WTC11 (cell line): ENCODE data around the gene SPINK2. TPM values are rescaled to one million over a fixed set of nuclear protein-coding genes. Genes with fewer than 3 reads are reported as not detected.

Experiments
- ATAC-seq: fragments of 200-7000 bp; cut with Tn5 transposase; 2 replicates; pipeline ENCODE4 v1.10.0; 2021; ENCODE audit warnings: mild to moderate bottlenecking, moderate library complexity
- CTCF ChIA-PET: fragments of 300-600 bp; sonication (Branson Sonifier 250); formaldehyde crosslinking; loops from one replicate; lab custom pipeline; 2021; ENCODE audit warnings: antibody characterized with exemption; lab: Charles Lee
- POLR2A ChIA-PET: fragments of 350-600 bp; sonication (Branson Sonifier 250); formaldehyde crosslinking; loops from one replicate; lab custom pipeline; 2021; ENCODE audit warnings: antibody characterized with exemption; lab: Charles Lee
- DNase-seq: peaks from one replicate; pipeline ENCODE4 v3.0.0; 2021; ENCODE audit warnings: low spot score
- H3K27ac Mint-ChIP-seq: 2 replicates; pipeline ENCODE4 v1.8.0; 2021; ENCODE audit warnings: mixed read lengths
- H3K27me3 Mint-ChIP-seq: 2 replicates; pipeline ENCODE4 v1.8.0; 2021; ENCODE audit warnings: low read depth, mild to moderate bottlenecking, moderate library complexity, mixed read lengths
- H3K36me3 Mint-ChIP-seq: 2 replicates; pipeline ENCODE4 v1.8.0; 2021; ENCODE audit warnings: mixed read lengths
- H3K4me1 Mint-ChIP-seq: 2 replicates; pipeline ENCODE4 v1.8.0; 2022; ENCODE audit warnings: mixed read lengths
- H3K4me3 Mint-ChIP-seq: 2 replicates; pipeline ENCODE4 v1.8.0; 2021; ENCODE audit warnings: mild to moderate bottlenecking, moderate library complexity, mixed read lengths
- H3K9me3 Mint-ChIP-seq: 2 replicates; pipeline ENCODE4 v1.8.0; 2021; ENCODE audit warnings: mixed read lengths
- ATF2 ChIP-seq: sonication (generic); formaldehyde crosslinking; IDR thresholded peaks from 2 replicates; pipeline ENCODE4 v1.8.1; 2022; ENCODE audit warnings: low read depth, missing genetic modification reagents, borderline replicate concordance
- FOXP1 ChIP-seq: sonication (generic); formaldehyde crosslinking; IDR thresholded peaks from 2 replicates; pipeline ENCODE4 v1.8.0; 2022; ENCODE audit warnings: missing genetic modification reagents, mild to moderate bottlenecking, moderate library complexity, borderline replicate concordance
- FOXP4 ChIP-seq: sonication (generic); formaldehyde crosslinking; IDR thresholded peaks from 2 replicates; pipeline ENCODE4 v1.8.0; 2022; ENCODE audit warnings: mild to moderate bottlenecking, missing genetic modification reagents
- GRHL2 ChIP-seq: fragments of 250-450 bp; sonication (Bioruptor Pico); IDR thresholded peaks from 2 replicates; pipeline ENCODE4 v1.8.0; 2022; ENCODE audit warnings: mild to moderate bottlenecking, moderate library complexity; ENCODE audit not compliant: insufficient replicate concordance, severe bottlenecking
- GTF2I ChIP-seq: fragments of 250-450 bp; sonication (Bioruptor Pico); conservative IDR thresholded peaks from 2 replicates; pipeline ENCODE4 v1.4.0; 2021; ENCODE audit warnings: mild to moderate bottlenecking
- HMGXB4 ChIP-seq: sonication (generic); formaldehyde crosslinking; IDR thresholded peaks from 2 replicates; pipeline ENCODE4 v1.8.1; 2023; ENCODE audit warnings: mild to moderate bottlenecking, moderate library complexity, missing genetic modification reagents
- NFYB ChIP-seq: sonication (generic); formaldehyde crosslinking; conservative IDR thresholded peaks from 2 replicates; pipeline ENCODE4 v1.8.0; 2022; ENCODE audit warnings: low read depth, missing genetic modification reagents
- NR3C1 ChIP-seq: sonication (generic); formaldehyde crosslinking; conservative IDR thresholded peaks from 2 replicates; pipeline ENCODE4 v1.8.1; 2023; ENCODE audit warnings: low read depth, mild to moderate bottlenecking, missing genetic modification reagents
- OVOL2 ChIP-seq: fragments of 250-450 bp; sonication (Bioruptor Pico); IDR thresholded peaks from 2 replicates; pipeline ENCODE4 v1.9.0; 2021; ENCODE audit warnings: mild to moderate bottlenecking, borderline replicate concordance
- PRDM15 ChIP-seq: sonication (generic); formaldehyde crosslinking; IDR thresholded peaks from 2 replicates; pipeline ENCODE4 v1.8.0; 2022; ENCODE audit warnings: missing genetic modification reagents
- RORB ChIP-seq: fragments of 250-450 bp; sonication (Bioruptor Pico); IDR thresholded peaks from 2 replicates; pipeline ENCODE4 v1.9.0; 2021; ENCODE audit warnings: mild to moderate bottlenecking
- TEAD1 ChIP-seq: sonication (generic); formaldehyde crosslinking; IDR thresholded peaks from 2 replicates; pipeline ENCODE4 v1.8.0; 2022; ENCODE audit warnings: mild to moderate bottlenecking, missing genetic modification reagents
- ZNF219 ChIP-seq: sonication (generic); formaldehyde crosslinking; IDR thresholded peaks from 2 replicates; pipeline ENCODE4 v1.8.0; 2023; ENCODE audit warnings: missing genetic modification reagents, mild to moderate bottlenecking, borderline replicate concordance
- ZNF281 ChIP-seq: sonication (generic); formaldehyde crosslinking; IDR thresholded peaks from 2 replicates; pipeline ENCODE4 v1.8.0; 2023; ENCODE audit warnings: mild to moderate bottlenecking, missing genetic modification reagents
- ZNF317 ChIP-seq: sonication (generic); formaldehyde crosslinking; IDR thresholded peaks from 2 replicates; pipeline ENCODE4 v1.8.1; 2023; ENCODE audit warnings: low read depth, mild to moderate bottlenecking, moderate library complexity, missing genetic modification reagents, borderline replicate concordance
- ZNF396 ChIP-seq: fragments of 250-450 bp; sonication (Bioruptor Pico); IDR thresholded peaks from 2 replicates; pipeline ENCODE4 v1.8.0; 2021; ENCODE audit warnings: mild to moderate bottlenecking, moderate library complexity, borderline replicate concordance
- ZNF416 ChIP-seq: fragments of 250-450 bp; sonication (Bioruptor Pico); IDR thresholded peaks from 2 replicates; pipeline ENCODE4 v1.9.0; 2021; ENCODE audit warnings: mild to moderate bottlenecking, inconsistent platforms
- total RNA-seq: library from RNA; stranded (reverse); gene quantifications from 3 replicates; pipeline ENCODE4 v1.2.3, GENCODE V29; 2021

SPINK2 gene
- total RNA-seq, 1 experiment from 2014 or later = 0.92 TPM

GRCh38 chr4:56821381-56822243, at the start of gene SPINK2 (continued):
- TF ChIP-seq ATF2 (CRISPR knock-in tag) = no peak
- no peak for TF ChIP-seq FOXP1

- Mint-ChIP-seq H3K27me3 (no peaks in the 10 kb centered on the region), H3K4me3 (no peak overlapping the region), H3K27ac (no peak overlapping the region; the same call in 1 of the 2 replicates), H3K4me1 (peaks cover 33% of the 10 kb centered on the region), H3K9me3 (no peaks in the 10 kb centered on the region), H3K36me3 (no peaks in the 10 kb centered on the region)
- ChIA-PET POLR2A (no interaction called here), CTCF (interaction anchor here (0.6 to 1.2 kb wide), 2 partner anchors 26 to 765 kb away, joined by 3 read pairs; no protein-coding TSS in a partner anchor)
- TF ChIP-seq OVOL2 (CRISPR knock-in tag) (no peak), ZNF396 (CRISPR knock-in tag) (no peak), NR3C1 (CRISPR knock-in tag) (no peak), PRDM15 (CRISPR knock-in tag) (no peak), ZNF317 (CRISPR knock-in tag) (no peak), TEAD1 (CRISPR knock-in tag) (no peak), ZNF416 (CRISPR knock-in tag) (no peak), ATF2 (CRISPR knock-in tag) (no peak), GRHL2 (CRISPR knock-in tag) (no peak), ZNF219 (no peak), HMGXB4 (CRISPR knock-in tag) (no peak), RORB (CRISPR knock-in tag) (no peak), NFYB (CRISPR knock-in tag) (no peak), GTF2I (CRISPR knock-in tag) (no peak), FOXP4 (CRISPR knock-in tag) (no peak), ZNF281 (CRISPR knock-in tag) (no peak)
- ATAC-seq (peak; percentile 5; the same call in 1 of the 2 replicates), DNase-seq (no peak)
These were observed 49.4 kb upstream of the SPINK2 start for GRCh38 chr4:56870946-56871345.
